Measurements from ENCODE around the gene COX18. TPM values are rescaled to one million over a fixed set of nuclear protein-coding genes. Genes with fewer than 3 reads are reported as not detected.

COX18 gene
- total and polyA plus RNA-seq, 2 experiments from 2014 or later = 9.6 to 44.7 TPM

DNA sequence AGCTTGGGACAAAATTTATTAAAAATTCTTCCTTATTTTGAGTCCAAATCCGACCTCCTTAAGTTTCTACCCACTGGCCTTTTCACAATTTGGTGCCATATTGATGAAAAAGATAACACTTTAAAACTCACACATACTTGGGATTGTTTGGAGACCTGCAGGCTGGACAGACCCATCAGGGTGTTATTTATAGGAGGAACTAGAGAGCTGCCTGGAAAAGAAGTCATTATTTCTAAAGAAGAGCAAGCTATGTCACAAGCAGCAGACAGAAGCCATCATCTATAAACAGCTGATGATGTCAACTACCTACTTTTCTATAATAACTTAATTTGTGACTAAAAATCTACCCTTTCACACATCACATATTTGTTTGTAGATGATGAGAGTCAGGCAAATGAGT lies 56.2 kb downstream of the COX18 start:
- H3K4me3 ChIP-seq = no peak overlapping the region
- Mint-ChIP-seq H3K4me1 (no peaks in the 10 kb centered on the region), H3K36me3 (ENCODE audit: low read depth) (peaks cover 7% of the 10 kb centered on the region; the same call in 1 of the 3 replicates)

More for the DNA sequence above, 56.2 kb downstream of the COX18 start:
- Histone ChIP-seq H3K27ac (ENCODE audit: low read depth) (no peak overlapping the region), H4K20me1 (replicated peaks; ENCODE audit: insufficient read depth) (no peaks in the 10 kb centered on the region), H3K27me3 (ENCODE audit: insufficient read depth) (no peaks in the 10 kb centered on the region), H3K79me2 (replicated peaks; ENCODE audit: insufficient read depth) (no peaks in the 10 kb centered on the region), H3K4me1 (ENCODE audit: insufficient read depth) (no peaks in the 10 kb centered on the region), H3K4me2 (no peak overlapping the region), H3K9me2 (ENCODE audit: insufficient read depth) (0 out of 2 replicates have a peak, but pooled peaks cover 3% of the 10 kb centered on the region), H3F3A (replicated peaks; ENCODE audit: low read depth) (no peaks in the 10 kb centered on the region), H2AFZ (no peak overlapping the region), H3K36me3 (ENCODE audit: insufficient read depth) (no peaks in the 10 kb centered on the region; the same call in 1 of the 2 replicates)
- peaks cover 19% of the 10 kb centered on the region for H3K9me3 Mint-ChIP-seq
- H3K4me3 Mint-ChIP-seq = no peak overlapping the region
- no peak overlapping the region for H3K27ac Mint-ChIP-seq
- no peaks in the 10 kb centered on the region for H3K27me3 Mint-ChIP-seq (ENCODE audit: insufficient read depth, low read depth, poor library complexity)
- no peak for DNase-seq (ENCODE audit: low spot score)
- TF ChIP-seq NANOG (IDR thresholded peaks at IDR 0.05; ENCODE audit: borderline replicate concordance) (no peak), EZH2phosphoT487 (IDR thresholded peaks at IDR 0.05; ENCODE audit: unreplicated experiment) (no peak), POLR2AphosphoS5 (IDR thresholded peaks at IDR 0.05; ENCODE audit: low read depth) (no peak), ZNF114 (CRISPR knock-in tag; IDR thresholded peaks at IDR 0.05) (no peak), JUNB (IDR thresholded peaks at IDR 0.05; ENCODE audit: unreplicated experiment) (no peak), ZNF331 (CRISPR knock-in tag; IDR thresholded peaks at IDR 0.05; ENCODE audit: low read depth) (no peak), CREB1 (CRISPR knock-in tag; IDR thresholded peaks at IDR 0.05; ENCODE audit: low read depth) (no peak)
- TF ChIP-seq, protein P1, sequence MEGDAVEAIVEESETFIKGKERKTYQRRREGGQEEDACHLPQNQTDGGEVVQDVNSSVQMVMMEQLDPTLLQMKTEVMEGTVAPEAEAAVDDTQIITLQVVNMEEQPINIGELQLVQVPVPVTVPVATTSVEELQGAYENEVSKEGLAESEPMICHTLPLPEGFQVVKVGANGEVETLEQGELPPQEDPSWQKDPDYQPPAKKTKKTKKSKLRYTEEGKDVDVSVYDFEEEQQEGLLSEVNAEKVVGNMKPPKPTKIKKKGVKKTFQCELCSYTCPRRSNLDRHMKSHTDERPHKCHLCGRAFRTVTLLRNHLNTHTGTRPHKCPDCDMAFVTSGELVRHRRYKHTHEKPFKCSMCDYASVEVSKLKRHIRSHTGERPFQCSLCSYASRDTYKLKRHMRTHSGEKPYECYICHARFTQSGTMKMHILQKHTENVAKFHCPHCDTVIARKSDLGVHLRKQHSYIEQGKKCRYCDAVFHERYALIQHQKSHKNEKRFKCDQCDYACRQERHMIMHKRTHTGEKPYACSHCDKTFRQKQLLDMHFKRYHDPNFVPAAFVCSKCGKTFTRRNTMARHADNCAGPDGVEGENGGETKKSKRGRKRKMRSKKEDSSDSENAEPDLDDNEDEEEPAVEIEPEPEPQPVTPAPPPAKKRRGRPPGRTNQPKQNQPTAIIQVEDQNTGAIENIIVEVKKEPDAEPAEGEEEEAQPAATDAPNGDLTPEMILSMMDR (conservative IDR thresholded peaks at IDR 0.05; ENCODE audit: low read depth in 2 of 2) = no peak
- TF ChIP-seq, protein P2, sequence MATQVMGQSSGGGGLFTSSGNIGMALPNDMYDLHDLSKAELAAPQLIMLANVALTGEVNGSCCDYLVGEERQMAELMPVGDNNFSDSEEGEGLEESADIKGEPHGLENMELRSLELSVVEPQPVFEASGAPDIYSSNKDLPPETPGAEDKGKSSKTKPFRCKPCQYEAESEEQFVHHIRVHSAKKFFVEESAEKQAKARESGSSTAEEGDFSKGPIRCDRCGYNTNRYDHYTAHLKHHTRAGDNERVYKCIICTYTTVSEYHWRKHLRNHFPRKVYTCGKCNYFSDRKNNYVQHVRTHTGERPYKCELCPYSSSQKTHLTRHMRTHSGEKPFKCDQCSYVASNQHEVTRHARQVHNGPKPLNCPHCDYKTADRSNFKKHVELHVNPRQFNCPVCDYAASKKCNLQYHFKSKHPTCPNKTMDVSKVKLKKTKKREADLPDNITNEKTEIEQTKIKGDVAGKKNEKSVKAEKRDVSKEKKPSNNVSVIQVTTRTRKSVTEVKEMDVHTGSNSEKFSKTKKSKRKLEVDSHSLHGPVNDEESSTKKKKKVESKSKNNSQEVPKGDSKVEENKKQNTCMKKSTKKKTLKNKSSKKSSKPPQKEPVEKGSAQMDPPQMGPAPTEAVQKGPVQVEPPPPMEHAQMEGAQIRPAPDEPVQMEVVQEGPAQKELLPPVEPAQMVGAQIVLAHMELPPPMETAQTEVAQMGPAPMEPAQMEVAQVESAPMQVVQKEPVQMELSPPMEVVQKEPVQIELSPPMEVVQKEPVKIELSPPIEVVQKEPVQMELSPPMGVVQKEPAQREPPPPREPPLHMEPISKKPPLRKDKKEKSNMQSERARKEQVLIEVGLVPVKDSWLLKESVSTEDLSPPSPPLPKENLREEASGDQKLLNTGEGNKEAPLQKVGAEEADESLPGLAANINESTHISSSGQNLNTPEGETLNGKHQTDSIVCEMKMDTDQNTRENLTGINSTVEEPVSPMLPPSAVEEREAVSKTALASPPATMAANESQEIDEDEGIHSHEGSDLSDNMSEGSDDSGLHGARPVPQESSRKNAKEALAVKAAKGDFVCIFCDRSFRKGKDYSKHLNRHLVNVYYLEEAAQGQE (IDR thresholded peaks at IDR 0.05; ENCODE audit: unreplicated experiment) = no peak
- TF ChIP-seq, protein P3, sequence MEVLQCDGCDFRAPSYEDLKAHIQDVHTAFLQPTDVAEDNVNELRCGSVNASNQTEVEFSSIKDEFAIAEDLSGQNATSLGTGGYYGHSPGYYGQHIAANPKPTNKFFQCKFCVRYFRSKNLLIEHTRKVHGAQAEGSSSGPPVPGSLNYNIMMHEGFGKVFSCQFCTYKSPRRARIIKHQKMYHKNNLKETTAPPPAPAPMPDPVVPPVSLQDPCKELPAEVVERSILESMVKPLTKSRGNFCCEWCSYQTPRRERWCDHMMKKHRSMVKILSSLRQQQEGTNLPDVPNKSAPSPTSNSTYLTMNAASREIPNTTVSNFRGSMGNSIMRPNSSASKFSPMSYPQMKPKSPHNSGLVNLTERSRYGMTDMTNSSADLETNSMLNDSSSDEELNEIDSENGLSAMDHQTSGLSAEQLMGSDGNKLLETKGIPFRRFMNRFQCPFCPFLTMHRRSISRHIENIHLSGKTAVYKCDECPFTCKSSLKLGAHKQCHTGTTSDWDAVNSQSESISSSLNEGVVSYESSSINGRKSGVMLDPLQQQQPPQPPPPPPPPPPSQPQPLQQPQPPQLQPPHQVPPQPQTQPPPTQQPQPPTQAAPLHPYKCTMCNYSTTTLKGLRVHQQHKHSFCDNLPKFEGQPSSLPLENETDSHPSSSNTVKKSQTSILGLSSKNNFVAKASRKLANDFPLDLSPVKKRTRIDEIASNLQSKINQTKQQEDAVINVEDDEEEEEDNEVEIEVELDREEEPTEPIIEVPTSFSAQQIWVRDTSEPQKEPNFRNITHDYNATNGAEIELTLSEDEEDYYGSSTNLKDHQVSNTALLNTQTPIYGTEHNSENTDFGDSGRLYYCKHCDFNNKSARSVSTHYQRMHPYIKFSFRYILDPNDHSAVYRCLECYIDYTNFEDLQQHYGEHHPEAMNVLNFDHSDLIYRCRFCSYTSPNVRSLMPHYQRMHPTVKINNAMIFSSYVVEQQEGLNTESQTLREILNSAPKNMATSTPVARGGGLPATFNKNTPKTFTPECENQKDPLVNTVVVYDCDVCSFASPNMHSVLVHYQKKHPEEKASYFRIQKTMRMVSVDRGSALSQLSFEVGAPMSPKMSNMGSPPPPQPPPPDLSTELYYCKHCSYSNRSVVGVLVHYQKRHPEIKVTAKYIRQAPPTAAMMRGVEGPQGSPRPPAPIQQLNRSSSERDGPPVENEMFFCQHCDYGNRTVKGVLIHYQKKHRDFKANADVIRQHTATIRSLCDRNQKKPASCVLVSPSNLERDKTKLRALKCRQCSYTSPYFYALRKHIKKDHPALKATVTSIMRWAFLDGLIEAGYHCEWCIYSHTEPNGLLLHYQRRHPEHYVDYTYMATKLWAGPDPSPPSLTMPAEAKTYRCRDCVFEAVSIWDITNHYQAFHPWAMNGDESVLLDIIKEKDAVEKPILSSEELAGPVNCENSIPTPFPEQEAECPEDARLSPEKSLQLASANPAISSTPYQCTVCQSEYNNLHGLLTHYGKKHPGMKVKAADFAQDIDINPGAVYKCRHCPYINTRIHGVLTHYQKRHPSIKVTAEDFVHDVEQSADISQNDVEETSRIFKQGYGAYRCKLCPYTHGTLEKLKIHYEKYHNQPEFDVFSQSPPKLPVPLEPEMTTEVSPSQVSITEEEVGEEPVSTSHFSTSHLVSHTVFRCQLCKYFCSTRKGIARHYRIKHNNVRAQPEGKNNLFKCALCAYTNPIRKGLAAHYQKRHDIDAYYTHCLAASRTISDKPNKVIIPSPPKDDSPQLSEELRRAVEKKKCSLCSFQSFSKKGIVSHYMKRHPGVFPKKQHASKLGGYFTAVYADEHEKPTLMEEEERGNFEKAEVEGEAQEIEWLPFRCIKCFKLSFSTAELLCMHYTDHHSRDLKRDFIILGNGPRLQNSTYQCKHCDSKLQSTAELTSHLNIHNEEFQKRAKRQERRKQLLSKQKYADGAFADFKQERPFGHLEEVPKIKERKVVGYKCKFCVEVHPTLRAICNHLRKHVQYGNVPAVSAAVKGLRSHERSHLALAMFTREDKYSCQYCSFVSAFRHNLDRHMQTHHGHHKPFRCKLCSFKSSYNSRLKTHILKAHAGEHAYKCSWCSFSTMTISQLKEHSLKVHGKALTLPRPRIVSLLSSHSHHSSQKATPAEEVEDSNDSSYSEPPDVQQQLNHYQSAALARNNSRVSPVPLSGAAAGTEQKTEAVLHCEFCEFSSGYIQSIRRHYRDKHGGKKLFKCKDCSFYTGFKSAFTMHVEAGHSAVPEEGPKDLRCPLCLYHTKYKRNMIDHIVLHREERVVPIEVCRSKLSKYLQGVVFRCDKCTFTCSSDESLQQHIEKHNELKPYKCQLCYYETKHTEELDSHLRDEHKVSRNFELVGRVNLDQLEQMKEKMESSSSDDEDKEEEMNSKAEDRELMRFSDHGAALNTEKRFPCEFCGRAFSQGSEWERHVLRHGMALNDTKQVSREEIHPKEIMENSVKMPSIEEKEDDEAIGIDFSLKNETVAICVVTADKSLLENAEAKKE (CRISPR knock-in tag; IDR thresholded peaks at IDR 0.05) = no peak
- TF ChIP-seq, protein P4, sequence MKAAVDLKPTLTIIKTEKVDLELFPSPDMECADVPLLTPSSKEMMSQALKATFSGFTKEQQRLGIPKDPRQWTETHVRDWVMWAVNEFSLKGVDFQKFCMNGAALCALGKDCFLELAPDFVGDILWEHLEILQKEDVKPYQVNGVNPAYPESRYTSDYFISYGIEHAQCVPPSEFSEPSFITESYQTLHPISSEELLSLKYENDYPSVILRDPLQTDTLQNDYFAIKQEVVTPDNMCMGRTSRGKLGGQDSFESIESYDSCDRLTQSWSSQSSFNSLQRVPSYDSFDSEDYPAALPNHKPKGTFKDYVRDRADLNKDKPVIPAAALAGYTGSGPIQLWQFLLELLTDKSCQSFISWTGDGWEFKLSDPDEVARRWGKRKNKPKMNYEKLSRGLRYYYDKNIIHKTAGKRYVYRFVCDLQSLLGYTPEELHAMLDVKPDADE (IDR thresholded peaks at IDR 0.05) = no peak
- ATAC-seq = no peak
